Ovary (tissue), 3 donors: Measurements from ENCODE around the gene SPRY4.

Source experiments
- CTCF ChIP-seq, 3 donors: fragments of 450-650 bp in 2 of 3; fragments of 200-600 bp in 1 of 3; IDR thresholded peaks; one replicate each; pipeline versions ENCODE4 v1.5.1 to v1.8.0; 2016 to 2022; ENCODE audit warnings: antibody characterized with exemption in 3 of 3, mild to moderate bottlenecking in 1 of 3
- POLR2A ChIP-seq: fragments of 450-650 bp; IDR thresholded peaks from one replicate; pipeline ENCODE4 v1.6.1; 2017; ENCODE audit warnings: antibody characterized with exemption, mild to moderate bottlenecking, moderate library complexity
- donor health status: DM: no; HTN: no; CAD: no.

GRCh38 chr5:142263346-142263745, 61.5 kb downstream of the SPRY4 start:
- no peak for TF ChIP-seq CTCF (IDR thresholded peaks at IDR 0.05)
- TF ChIP-seq POLR2A, result no peak
